GM18951 (cell line): ENCODE data around the gene RFX8.

ENCODE experiments used
- POLR2A ChIP-seq: IDR thresholded peaks from 4 replicates; pipeline ENCODE4 v1.6.1; 2011; ENCODE audit warnings: mild to moderate bottlenecking; ENCODE audit not compliant: insufficient read length, insufficient read depth; ENCODE audit errors: extremely low read depth
- in situ Hi-C: fragments of 300-500 bp; cut with MboI; formaldehyde crosslinking; loops from one replicate; pipeline ENCODE4 v1.12.0; 2022; ENCODE audit warnings: low sequenced_read_pairs, mixed read lengths, inconsistent platforms; ENCODE audit not compliant: unreplicated experiment

RFX8 gene

DNA sequence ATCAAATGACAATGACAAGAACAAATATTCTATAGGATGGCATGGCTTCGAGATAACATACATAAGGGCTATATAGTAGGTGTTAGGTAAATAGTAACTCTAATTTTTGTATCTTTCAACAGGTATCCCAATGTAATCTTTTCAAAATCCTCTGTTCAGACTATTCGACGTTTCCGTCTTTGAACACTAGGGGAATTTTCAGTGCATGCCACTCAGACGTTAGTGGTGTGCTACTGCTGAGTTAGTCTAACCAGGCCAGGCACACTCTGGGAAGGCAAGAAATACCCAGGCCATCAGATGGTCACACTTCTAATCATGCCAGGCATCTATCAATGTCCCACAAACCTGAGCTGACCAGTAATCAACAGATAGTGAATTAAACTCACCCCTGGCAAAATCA, 73.0 kb downstream of the RFX8 start:
- TF ChIP-seq POLR2A = no peak
- in situ Hi-C loops = loop anchor here (25.0 kb wide), 1 partner anchor 435 kb away; no protein-coding TSS in a partner anchor

DNA sequence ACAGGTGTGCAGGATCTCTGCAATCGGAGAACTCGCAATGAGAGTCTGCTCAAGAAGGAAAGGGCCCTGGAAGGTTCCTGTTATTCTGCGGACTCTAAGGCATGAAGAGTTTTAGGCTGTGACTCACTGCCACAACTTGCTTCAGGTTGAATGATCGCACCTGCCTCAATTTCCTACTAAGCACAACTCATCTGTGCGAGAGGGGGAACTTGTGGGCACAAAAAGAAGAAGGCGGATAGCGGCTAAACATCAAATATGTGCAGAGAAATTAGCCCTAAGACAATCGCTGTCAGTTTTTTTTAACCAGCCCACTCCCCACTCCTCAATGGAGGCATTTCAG, 73.6 kb downstream of the RFX8 start:
- in situ Hi-C loops = loop anchor here (25.0 kb wide), 1 partner anchor 436 kb away; no protein-coding TSS in a partner anchor
- no peak for TF ChIP-seq POLR2A

DNA sequence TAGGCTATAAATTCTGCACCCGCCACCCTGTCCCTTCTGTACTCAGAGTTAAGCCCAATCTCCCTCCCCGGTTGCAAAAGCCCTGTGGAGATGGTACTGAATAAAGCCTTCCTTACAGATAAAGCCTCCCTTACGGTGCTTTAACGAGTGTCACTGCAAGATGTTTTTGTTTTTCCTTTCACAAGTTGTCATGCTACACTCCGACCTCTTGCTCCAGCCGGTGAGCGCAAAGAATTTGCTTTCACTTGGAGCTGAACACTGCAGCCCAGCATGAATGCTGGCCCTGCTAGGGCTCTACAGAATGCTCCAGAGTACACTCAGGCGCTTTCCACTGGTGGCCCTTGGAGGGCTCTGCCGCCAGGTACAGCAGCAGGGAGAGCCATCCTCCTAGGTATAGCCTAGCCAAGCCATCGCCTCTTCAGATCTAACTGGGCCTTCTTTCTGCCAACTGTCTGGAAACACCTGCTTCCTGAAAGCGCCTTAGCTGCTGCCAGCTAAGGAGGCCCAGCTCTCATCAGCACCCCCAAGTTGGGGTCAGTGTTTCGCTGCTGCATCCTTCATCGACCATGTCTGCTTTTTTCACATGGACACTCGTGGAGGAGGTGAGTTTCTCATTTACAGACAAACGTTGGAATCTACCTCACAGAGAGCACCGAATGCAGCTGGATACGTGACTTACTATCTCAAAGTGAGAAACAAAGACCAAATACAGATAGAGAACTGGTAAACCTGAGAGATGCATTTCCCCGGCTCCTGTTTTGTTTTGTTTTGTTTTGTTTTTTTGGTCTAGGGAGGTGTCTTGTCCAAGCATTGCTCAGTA, 74.2 kb downstream of the RFX8 start:
- no peak for TF ChIP-seq POLR2A
- in situ Hi-C loops = loop anchor here (25.0 kb wide), 1 partner anchor 437 kb away; no protein-coding TSS in a partner anchor

DNA sequence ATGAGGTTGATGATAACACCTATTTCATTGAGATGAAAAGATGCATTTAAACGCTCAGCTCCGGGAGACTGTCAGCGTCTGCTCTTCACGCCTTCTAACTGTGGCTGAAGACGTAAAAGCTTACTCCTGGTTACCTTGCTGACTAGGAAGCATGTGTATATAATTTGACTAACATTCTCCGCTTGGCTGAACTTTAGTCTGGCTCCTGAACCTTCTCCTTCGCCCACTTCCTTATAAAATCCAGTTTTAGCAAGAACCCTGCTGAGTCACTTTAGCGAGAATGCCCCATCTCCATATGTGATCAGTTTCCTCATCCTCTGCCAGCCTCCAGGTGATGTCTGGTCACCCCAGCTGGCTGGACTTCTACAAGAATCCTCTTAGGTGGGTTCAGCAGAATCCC, 74.9 kb downstream of the RFX8 start:
- TF ChIP-seq POLR2A = no peak
- in situ Hi-C loops = loop anchor here (25.0 kb wide), 1 partner anchor 437 kb away; no protein-coding TSS in a partner anchor

DNA sequence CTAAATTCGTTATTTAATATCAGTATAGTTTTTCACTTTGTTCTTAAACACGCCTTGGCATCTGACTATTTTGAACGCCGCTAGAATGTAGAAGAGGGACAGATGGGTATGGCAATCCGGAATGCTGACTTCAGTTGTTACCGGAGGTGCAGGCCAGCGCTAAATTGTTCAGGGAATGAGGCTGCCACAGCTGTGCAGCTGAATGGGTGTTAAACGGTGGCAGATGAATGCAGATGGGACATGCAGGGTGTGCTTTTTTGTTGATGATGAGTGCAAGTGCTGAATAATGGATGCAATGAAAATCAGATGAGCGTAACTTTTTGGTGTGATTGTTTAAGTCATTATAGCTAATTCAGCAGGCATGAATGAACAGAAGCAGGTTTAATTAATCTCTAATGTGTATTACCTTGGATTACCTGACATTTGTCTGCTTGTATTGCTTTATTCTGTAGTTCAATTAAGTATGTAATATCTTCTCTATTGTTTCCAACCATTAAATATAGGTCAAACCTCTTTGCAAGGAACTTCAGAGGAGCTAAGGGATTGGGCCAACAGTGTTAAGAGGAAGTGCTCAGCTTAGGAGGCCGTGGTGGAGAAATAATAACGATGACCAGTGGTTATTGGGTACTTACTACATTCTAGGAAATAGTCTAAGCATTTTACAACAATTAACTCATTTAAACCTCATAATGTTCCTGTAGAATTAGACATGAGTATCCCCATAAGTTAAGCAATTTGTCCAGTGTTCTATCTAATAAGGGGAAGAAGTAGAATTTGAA, 75.7 kb downstream of the RFX8 start:
- in situ Hi-C loops = no loop called here
- no peak for TF ChIP-seq POLR2A

DNA sequence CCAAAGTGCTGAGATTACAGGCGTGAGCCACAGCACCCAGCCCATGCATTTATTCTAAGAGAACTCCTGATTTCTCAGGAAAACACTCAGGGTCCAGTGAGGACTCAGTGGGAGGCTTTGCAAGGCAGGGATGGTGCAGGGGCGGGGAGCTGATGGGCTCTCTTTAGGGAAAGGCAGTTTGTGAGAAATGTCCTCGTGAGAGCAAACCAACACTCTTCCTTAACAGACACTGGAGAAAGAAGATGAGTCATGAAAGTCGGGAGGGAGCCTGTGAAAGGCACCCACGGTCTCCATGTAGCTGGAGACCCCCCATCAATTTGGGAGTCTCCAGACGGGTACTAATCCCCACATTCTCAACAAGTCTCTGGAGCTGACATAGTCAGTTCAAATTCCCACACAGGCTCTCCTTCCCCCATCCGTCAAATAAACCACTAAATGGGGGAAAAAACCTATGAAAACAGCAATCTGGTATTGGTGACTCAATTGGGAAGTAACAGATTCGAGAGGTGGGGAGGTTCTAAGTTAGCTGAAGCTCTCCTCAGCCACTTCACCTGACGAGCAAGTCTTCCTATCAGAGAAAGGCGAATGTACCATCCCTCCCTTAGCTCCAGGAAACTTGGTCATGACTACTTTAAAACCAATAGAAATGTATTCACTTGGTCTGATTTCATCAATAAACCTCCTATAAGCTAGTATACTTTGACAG, 76.6 kb downstream of the RFX8 start:
- in situ Hi-C loops = no loop called here
- no peak for TF ChIP-seq POLR2A

DNA sequence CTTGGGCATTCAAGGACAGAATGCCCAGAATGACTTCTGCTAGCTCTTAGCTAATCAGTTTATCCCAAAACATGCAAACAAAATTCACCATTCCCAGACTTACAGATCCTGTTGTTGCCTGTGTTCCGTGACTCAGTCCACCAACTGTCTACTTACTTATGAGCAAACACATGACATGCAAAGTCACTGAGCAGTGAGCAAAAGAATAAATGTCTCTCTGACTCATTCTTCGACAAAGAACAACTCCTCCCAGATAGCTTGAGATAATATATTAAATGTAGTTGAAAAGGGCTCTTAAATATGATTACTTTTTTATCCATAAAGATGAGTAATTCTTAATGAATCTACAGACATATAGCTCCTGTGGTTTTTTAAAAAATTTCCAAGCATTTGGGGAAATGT, 78.6 kb downstream of the RFX8 start:
- TF ChIP-seq POLR2A = no peak
- in situ Hi-C loops = no loop called here

DNA sequence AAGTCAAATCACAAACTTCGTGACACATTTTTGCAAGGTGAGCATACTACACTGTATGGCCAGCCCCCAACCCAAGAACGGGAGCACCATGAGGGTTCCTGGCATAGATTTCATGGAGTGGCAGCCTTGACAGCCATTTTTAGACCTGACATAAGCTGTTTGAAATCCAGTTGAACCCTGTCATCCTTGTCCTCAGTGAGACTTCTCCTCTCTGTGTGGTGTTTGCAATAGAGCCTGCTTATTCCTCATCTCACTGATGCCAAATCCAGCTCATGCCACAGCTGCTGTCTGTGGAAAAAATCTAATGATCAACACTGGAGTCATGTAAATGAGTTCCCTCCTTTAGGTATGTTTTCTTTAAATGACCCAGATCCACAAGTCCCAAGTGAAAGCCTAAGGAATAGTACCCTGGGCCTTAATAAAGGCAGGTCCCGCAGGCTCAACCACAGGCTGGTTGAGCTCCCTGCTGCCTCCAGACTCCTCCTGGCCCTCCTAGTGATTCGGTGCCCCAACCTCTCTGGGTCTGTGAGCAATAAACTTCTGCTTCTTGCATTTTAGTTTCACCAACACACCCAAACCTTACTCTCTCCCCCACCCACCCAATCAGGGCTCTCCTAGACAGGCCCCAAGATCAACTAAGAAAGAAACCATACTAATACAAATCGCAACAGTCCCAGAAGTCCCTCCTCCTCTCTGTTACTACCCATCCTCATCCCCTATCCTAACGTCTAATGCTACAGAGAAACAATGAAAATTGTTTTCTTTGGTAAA, 79.2 kb downstream of the RFX8 start:
- in situ Hi-C loops = no loop called here
- TF ChIP-seq POLR2A = no peak

DNA sequence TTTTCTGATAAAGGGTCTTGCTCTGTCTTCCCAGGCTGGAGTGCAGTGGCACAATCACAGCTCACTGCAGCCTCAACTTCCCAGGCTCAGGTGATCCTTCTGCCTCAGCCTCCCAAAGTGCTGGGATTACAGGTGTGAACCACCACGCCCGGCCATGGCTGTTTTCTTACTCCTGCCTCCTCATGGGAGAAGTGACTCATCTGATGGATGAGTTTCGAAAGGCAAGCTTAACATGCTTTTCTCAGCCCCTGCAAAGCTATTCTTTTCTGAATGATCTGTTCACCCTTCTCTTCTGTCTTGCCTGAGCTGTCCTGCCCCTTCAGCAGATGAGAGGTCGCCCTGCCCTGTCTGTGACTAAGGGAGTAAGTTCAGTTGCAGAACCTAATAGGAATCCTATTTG, 86.7 kb downstream of the RFX8 start:
- in situ Hi-C loops = no loop called here
- TF ChIP-seq POLR2A = no peak

DNA sequence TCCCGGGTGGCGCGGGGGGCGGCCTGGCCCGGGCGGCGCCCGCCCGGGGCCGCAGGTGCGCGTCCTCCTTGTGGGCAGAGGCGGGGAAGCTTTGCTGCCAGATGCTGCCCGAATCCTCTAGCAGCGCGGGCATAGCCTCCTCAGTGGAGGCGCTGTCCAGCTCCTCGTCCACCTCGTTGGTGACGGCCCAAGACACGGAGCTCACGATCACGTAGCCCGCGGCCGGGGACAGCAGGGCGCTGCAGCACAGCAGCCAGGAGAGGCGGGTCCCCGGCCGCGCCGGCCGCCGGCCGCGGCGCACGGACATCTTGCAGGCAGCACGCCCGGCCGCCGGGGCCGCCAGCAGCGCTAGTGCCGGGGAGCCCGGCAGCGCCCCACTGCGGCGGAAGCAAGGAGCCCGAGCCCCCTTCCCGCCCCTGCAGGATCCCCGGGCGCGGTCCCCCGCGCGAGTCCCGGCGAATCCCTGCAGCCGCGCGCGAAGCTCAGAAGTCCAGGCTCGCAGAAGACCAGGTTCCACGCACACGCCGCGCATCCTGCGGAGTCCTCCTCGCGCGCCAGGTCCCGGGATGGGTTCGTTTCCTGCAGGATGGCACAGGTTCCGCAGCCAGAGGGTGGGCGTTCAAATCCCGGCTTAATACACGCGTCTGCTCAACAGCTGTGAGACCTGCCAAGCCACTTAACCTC, 87.6 kb downstream of the RFX8 start, which contains the start of gene CREG2:
Gene CREG2 (minus strand): TSS at position 353 of the 684 bp plus-strand sequence. CDS start 46 bp downstream, at position 307.
- in situ Hi-C loops = no loop called here
- TF ChIP-seq POLR2A = no peak

DNA sequence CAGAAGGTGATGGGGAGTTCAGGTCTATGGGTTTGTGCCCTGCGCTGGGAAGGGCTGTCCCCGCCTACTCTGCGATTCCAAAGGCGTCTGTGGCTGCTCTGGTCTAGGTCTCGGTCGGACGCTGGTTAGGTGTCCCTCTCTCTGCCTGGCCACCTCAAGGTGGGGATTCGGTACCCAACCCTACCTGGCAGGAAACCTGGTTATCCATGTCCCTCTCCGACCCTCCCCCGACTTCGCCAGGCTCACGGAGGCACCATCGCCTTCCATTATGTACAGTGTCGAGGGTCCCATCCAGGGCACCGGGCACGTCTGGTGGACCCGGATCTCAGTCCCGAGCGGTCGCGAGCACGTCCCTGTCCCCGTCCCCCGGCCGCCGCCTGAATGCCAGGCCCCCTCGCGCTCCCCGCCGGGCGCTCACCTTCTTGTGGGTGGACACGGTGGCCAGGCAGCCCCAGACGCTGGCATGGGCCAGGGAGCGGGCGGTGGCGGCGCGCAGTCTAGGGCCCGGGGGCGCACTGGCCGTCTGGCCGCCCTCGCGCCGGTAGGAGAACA, 88.2 kb downstream of the RFX8 start:
- in situ Hi-C loops = no loop called here
- TF ChIP-seq POLR2A = no peak

DNA sequence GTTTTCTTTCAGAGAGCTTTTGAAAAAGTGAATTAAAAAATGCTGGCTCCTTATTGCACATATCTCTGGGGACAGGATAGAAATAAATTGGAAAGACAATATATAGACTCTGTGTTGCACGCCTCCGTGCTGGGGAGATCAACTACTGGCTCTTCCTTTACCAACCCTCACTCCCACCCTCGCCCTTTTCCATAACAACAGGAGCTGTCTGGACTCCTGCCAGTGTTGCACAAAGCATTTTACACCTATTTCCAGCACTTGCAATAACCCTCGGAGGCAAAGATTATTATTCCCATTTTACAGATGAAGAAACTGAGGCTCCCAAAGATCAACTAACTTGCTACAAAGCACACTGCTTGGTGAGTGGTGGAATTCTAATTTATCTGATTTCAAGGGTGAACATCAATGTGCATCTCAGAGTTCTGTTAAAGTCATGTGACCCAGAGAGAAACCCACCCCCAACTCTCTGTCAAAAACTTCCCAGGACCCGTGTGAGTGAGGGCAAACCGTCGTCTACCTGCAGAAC, 91.8 kb downstream of the RFX8 start:
- in situ Hi-C loops = no loop called here
- no peak for TF ChIP-seq POLR2A

DNA sequence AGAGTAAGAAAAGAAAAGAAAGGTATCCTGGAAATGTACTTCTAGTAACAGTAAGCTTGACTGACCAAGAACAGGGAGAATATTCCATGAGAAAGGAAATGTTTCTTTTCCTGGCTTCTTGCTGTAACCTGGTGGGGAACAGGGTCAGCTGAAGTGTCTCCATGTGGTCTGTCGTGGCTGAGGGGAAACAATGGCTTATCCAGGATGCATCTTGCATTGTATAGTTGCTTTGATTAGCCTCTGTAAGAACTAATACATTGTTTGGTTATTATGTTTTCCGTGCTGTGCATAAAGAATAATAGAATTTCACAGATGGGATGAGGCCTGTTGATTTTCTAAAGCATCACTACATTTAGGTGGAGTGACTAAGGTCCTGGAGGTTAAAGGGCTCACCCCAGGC, 92.5 kb downstream of the RFX8 start:
- TF ChIP-seq POLR2A = no peak
- in situ Hi-C loops = no loop called here
